Stimulated activated memory B cell treated with anti-CD40 and anti-IgM and Interleukin-4, amounts not matched to agents 10 μg/mL and 1 μg/mL and 100 μg/mL, for 72 hours (primary cell): ENCODE data around the gene RUSC1.

ENCODE experiments used
- ATAC-seq: fragments of 150-1000 bp; cut with Tn5 transposase; 2 replicates; pipeline ENCODE4 v1.10.0; 2021
- H3K27ac Mint-ChIP-seq: one replicate; pipeline ENCODE4 v1.8.0; 2022; ENCODE audit warnings: mild to moderate bottlenecking, mixed read lengths
- H3K27me3 Mint-ChIP-seq: one replicate; pipeline ENCODE4 v1.8.0; 2022; ENCODE audit warnings: mixed read lengths
- H3K36me3 Mint-ChIP-seq: one replicate; pipeline ENCODE4 v1.8.0; 2022; ENCODE audit warnings: mixed read lengths
- H3K4me1 Mint-ChIP-seq: one replicate; pipeline ENCODE4 v1.8.0; 2022; ENCODE audit warnings: mixed read lengths
- H3K4me3 Mint-ChIP-seq: one replicate; pipeline ENCODE4 v1.8.0; 2022; ENCODE audit warnings: mild to moderate bottlenecking, moderate library complexity, mixed read lengths
- H3K9me3 Mint-ChIP-seq: one replicate; pipeline ENCODE4 v1.8.0; 2022; ENCODE audit warnings: mixed read lengths

RUSC1 gene

GRCh38 chr1:155320661-155321617, at the start of gene RUSC1:
Gene RUSC1, plus strand, starts transcription at chr1:155320894. Its CDS starts 880 bp downstream, at chr1:155321774.
- Mint-ChIP-seq H3K4me1 (peaks cover 54% of the 10 kb centered on the region), H3K9me3 (no peaks in the 10 kb centered on the region), H3K27me3 (no peaks in the 10 kb centered on the region), H3K4me3 (peak within 1 kb of the TSS; percentile 45), H3K27ac (no peak within 1 kb of the TSS), H3K36me3 (peaks cover 30% of the 10 kb centered on the region)
- ATAC-seq = no peak

GRCh38 chr1:155272466-155273342, 48.0 kb upstream of the RUSC1 start:
- Mint-ChIP-seq H3K9me3 (no peaks in the 10 kb centered on the region), H3K4me1 (peaks cover 50% of the 10 kb centered on the region), H3K27me3 (no peaks in the 10 kb centered on the region), H3K4me3 (peak overlapping the region; percentile 86), H3K27ac (peak overlapping the region; percentile 77), H3K36me3 (peaks cover 37% of the 10 kb centered on the region)
- peak; percentile 58 for ATAC-seq

- H3K27ac Mint-ChIP-seq = peak within 1 kb of the TSS; percentile 77
- H3K4me3 Mint-ChIP-seq = peak within 1 kb of the TSS; percentile 86
- ATAC-seq = peak; percentile 95
- H3K9me3 Mint-ChIP-seq = no peaks in the 10 kb centered on the region
- H3K27me3 Mint-ChIP-seq = no peaks in the 10 kb centered on the region
- H3K36me3 Mint-ChIP-seq = peaks cover 29% of the 10 kb centered on the region
- peaks cover 56% of the 10 kb centered on the region for H3K4me1 Mint-ChIP-seq
These were observed 47.1 kb upstream of the RUSC1 start, which contains the start of gene CLK2 for GRCh38 chr1:155273343-155274245. Gene CLK2, minus strand, starts transcription at chr1:155273504. Its CDS starts 2,527 bp downstream, at chr1:155270977.

GRCh38 chr1:155277070-155277901, 43.4 kb upstream of the RUSC1 start, which contains the start of gene HCN3:
Gene HCN3, plus strand, starts transcription at chr1:155277463. Its CDS starts 128 bp downstream, at chr1:155277591.
- peak; percentile 86 for ATAC-seq
- no peaks in the 10 kb centered on the region for H3K9me3 Mint-ChIP-seq
- peaks cover 40% of the 10 kb centered on the region for H3K4me1 Mint-ChIP-seq
- H3K27ac Mint-ChIP-seq = no peak within 1 kb of the TSS
- no peaks in the 10 kb centered on the region for H3K27me3 Mint-ChIP-seq
- H3K36me3 Mint-ChIP-seq = peaks cover 6% of the 10 kb centered on the region
- H3K4me3 Mint-ChIP-seq = peak within 1 kb of the TSS; percentile 86

GRCh38 chr1:155277902-155278688, 42.6 kb upstream of the RUSC1 start:
- peaks cover 32% of the 10 kb centered on the region for H3K4me1 Mint-ChIP-seq
- H3K27ac Mint-ChIP-seq = no peak overlapping the region
- no peaks in the 10 kb centered on the region for H3K9me3 Mint-ChIP-seq
- H3K36me3 Mint-ChIP-seq = no peaks in the 10 kb centered on the region
- H3K27me3 Mint-ChIP-seq = no peaks in the 10 kb centered on the region
- ATAC-seq = peak; percentile 44
- H3K4me3 Mint-ChIP-seq = peak overlapping the region; percentile 86

- Mint-ChIP-seq H3K27ac (no peak overlapping the region), H3K4me3 (peak overlapping the region; percentile 22), H3K9me3 (no peaks in the 10 kb centered on the region), H3K4me1 (peaks cover 27% of the 10 kb centered on the region), H3K27me3 (no peaks in the 10 kb centered on the region), H3K36me3 (no peaks in the 10 kb centered on the region)
- ATAC-seq = no peak
These were observed 42.0 kb upstream of the RUSC1 start for GRCh38 chr1:155278689-155279160.

GRCh38 chr1:155279268-155279667, 41.4 kb upstream of the RUSC1 start:
- H3K27me3 Mint-ChIP-seq = no peaks in the 10 kb centered on the region
- ATAC-seq = no peak
- H3K4me3 Mint-ChIP-seq = no peak overlapping the region
- H3K27ac Mint-ChIP-seq = no peak overlapping the region
- H3K36me3 Mint-ChIP-seq = no peaks in the 10 kb centered on the region
- no peaks in the 10 kb centered on the region for H3K9me3 Mint-ChIP-seq
- H3K4me1 Mint-ChIP-seq = peaks cover 24% of the 10 kb centered on the region

GRCh38 chr1:155282488-155283091, 38.1 kb upstream of the RUSC1 start:
- Mint-ChIP-seq H3K36me3 (peaks cover 3% of the 10 kb centered on the region), H3K4me1 (peaks cover 10% of the 10 kb centered on the region), H3K27ac (no peak overlapping the region), H3K4me3 (no peak overlapping the region), H3K27me3 (no peaks in the 10 kb centered on the region), H3K9me3 (no peaks in the 10 kb centered on the region)
- ATAC-seq = no peak

GRCh38 chr1:155284476-155284875, 36.2 kb upstream of the RUSC1 start:
- Mint-ChIP-seq H3K36me3 (peaks cover 5% of the 10 kb centered on the region), H3K27me3 (no peaks in the 10 kb centered on the region), H3K27ac (no peak overlapping the region), H3K4me1 (no peaks in the 10 kb centered on the region), H3K9me3 (no peaks in the 10 kb centered on the region), H3K4me3 (no peak overlapping the region)
- no peak for ATAC-seq

- peaks cover 5% of the 10 kb centered on the region for H3K36me3 Mint-ChIP-seq
- no peak overlapping the region for H3K4me3 Mint-ChIP-seq
- no peak for ATAC-seq
- no peaks in the 10 kb centered on the region for H3K9me3 Mint-ChIP-seq
- H3K27me3 Mint-ChIP-seq = peaks cover 3% of the 10 kb centered on the region
- H3K27ac Mint-ChIP-seq = no peak overlapping the region
- H3K4me1 Mint-ChIP-seq = no peaks in the 10 kb centered on the region
These were observed 35.6 kb upstream of the RUSC1 start for GRCh38 chr1:155285063-155285462.

- peaks cover 8% of the 10 kb centered on the region for H3K27me3 Mint-ChIP-seq
- H3K27ac Mint-ChIP-seq = no peak overlapping the region
- no peak for ATAC-seq
- H3K4me3 Mint-ChIP-seq = no peak overlapping the region
- H3K36me3 Mint-ChIP-seq = peaks cover 5% of the 10 kb centered on the region
- H3K9me3 Mint-ChIP-seq = no peaks in the 10 kb centered on the region
- H3K4me1 Mint-ChIP-seq = no peaks in the 10 kb centered on the region
These were observed 35.1 kb upstream of the RUSC1 start for GRCh38 chr1:155285631-155286044.

GRCh38 chr1:155286544-155286943, 34.1 kb upstream of the RUSC1 start:
- H3K9me3 Mint-ChIP-seq = no peaks in the 10 kb centered on the region
- H3K4me1 Mint-ChIP-seq = no peaks in the 10 kb centered on the region
- no peak overlapping the region for H3K4me3 Mint-ChIP-seq
- ATAC-seq = no peak
- no peak overlapping the region for H3K27ac Mint-ChIP-seq
- peaks cover 8% of the 10 kb centered on the region for H3K27me3 Mint-ChIP-seq
- H3K36me3 Mint-ChIP-seq = peaks cover 5% of the 10 kb centered on the region
